Measurements from ENCODE around the gene SMC1A.
A peak's percentile ranks its signal among the peaks of the same experiment; 100 is the strongest.
"Not testable (repeated sequence)": the region's sequence is repeated elsewhere in the genome, so short reads cannot be mapped to it uniquely, and the experiment has no call there.

Gene SMC1A

GRCh38 chrX:53422086-53422860, at the start of gene SMC1A:
TSS of gene SMC1A (minus strand) at chrX:53422654. CDS start at chrX:53422600, 54 bp downstream.
- DNase-seq, result peak; percentile 96

- DNase-seq, result no peak
Observed at GRCh38 chrX:53471346-53471745, 48.9 kb upstream of the SMC1A start.

GRCh38 chrX:53468659-53469058, 46.2 kb upstream of the SMC1A start:
- DNase-seq, result not testable (repeated sequence)

- DNase-seq, result no peak
Observed at GRCh38 chrX:53458082-53458481, 35.6 kb upstream of the SMC1A start.

GRCh38 chrX:53456254-53456653, 33.8 kb upstream of the SMC1A start:
- DNase-seq, result no peak

GRCh38 chrX:53452812-53453211, 30.4 kb upstream of the SMC1A start:
- no peak for DNase-seq

- DNase-seq, result no peak
Observed at GRCh38 chrX:53449632-53450031, 27.2 kb upstream of the SMC1A start.

- DNase-seq, result no peak
Observed at GRCh38 chrX:53447441-53447840, 25.0 kb upstream of the SMC1A start.

GRCh38 chrX:53445977-53446376, 23.5 kb upstream of the SMC1A start:
- peak; percentile 46 for DNase-seq

GRCh38 chrX:53442322-53442631, 19.8 kb upstream of the SMC1A start:
- no peak for DNase-seq

GRCh38 chrX:53441531-53442321, 19.3 kb upstream of the SMC1A start:
- peak; percentile 76 for DNase-seq

- DNase-seq, result peak; percentile 15
Observed at GRCh38 chrX:53440621-53441517, 18.4 kb upstream of the SMC1A start.

- DNase-seq, result no peak
Observed at GRCh38 chrX:53440101-53440500, 17.6 kb upstream of the SMC1A start.

GRCh38 chrX:53438832-53439230, 16.4 kb upstream of the SMC1A start:
- no peak for DNase-seq

GRCh38 chrX:53438174-53438831, 15.8 kb upstream of the SMC1A start:
- DNase-seq, result no peak

GRCh38 chrX:53437206-53437605, 14.8 kb upstream of the SMC1A start:
- DNase-seq, result no peak

GRCh38 chrX:53435997-53436396, 13.5 kb upstream of the SMC1A start:
- DNase-seq, result peak; percentile 61

GRCh38 chrX:53433651-53434639, 11.5 kb upstream of the SMC1A start, which contains the start of gene HSD17B10:
TSS of gene HSD17B10 (minus strand) at chrX:53434370. CDS start at chrX:53434345, 25 bp downstream.
- DNase-seq, result peak; percentile 85

- no peak for DNase-seq
Observed at GRCh38 chrX:53430231-53430630, 7.8 kb upstream of the SMC1A start.

- no peak for DNase-seq
Observed at GRCh38 chrX:53429755-53430154, 7.3 kb upstream of the SMC1A start.

GRCh38 chrX:53422861-53423306, 430 bp upstream of the SMC1A start, which contains the start of gene RIBC1:
TSS of gene RIBC1 (plus strand) at chrX:53422873. CDS start at chrX:53426277, 3,404 bp downstream.
- no peak for DNase-seq
